ENCODE data around the gene SGMS2.

SGMS2 gene

GRCh38 chr4:107870236-107870635, 45.5 kb downstream of the SGMS2 start:
- H3K9ac ChIP-seq (ENCODE audit: low read depth, low read length), result no peak overlapping the region
- no peaks in the 10 kb centered on the region for H3K4me1 ChIP-seq (ENCODE audit: insufficient read depth, low read length)
- H3K9me3 ChIP-seq (ENCODE audit: control insufficient read depth, insufficient read depth, low read length), result no peaks in the 10 kb centered on the region
- H3K36me3 ChIP-seq (ENCODE audit: insufficient read depth, low read length), result no peaks in the 10 kb centered on the region

- Histone ChIP-seq H3K36me3 (ENCODE audit: insufficient read depth, low read length) (no peaks in the 10 kb centered on the region), H3K9ac (ENCODE audit: low read depth, low read length) (no peak overlapping the region), H3K4me1 (ENCODE audit: insufficient read depth, low read length) (no peaks in the 10 kb centered on the region), H3K9me3 (ENCODE audit: control insufficient read depth, insufficient read depth, low read length) (no peaks in the 10 kb centered on the region)
These were observed 46.4 kb downstream of the SGMS2 start for GRCh38 chr4:107870916-107871786.

GRCh38 chr4:107874024-107874423, 49.3 kb downstream of the SGMS2 start:
- Histone ChIP-seq H3K9me3 (ENCODE audit: control insufficient read depth, insufficient read depth, low read length) (no peaks in the 10 kb centered on the region), H3K9ac (ENCODE audit: low read depth, low read length) (no peak overlapping the region), H3K36me3 (ENCODE audit: insufficient read depth, low read length) (no peaks in the 10 kb centered on the region), H3K4me1 (ENCODE audit: insufficient read depth, low read length) (no peaks in the 10 kb centered on the region)

- Histone ChIP-seq H3K36me3 (ENCODE audit: insufficient read depth, low read length) (no peaks in the 10 kb centered on the region), H3K9ac (ENCODE audit: low read depth, low read length) (no peak overlapping the region), H3K9me3 (ENCODE audit: control insufficient read depth, insufficient read depth, low read length) (no peaks in the 10 kb centered on the region), H3K4me1 (ENCODE audit: insufficient read depth, low read length) (no peaks in the 10 kb centered on the region)
These were observed 51.4 kb downstream of the SGMS2 start for GRCh38 chr4:107876099-107876498.

GRCh38 chr4:107877361-107877760, 52.6 kb downstream of the SGMS2 start:
- no peak overlapping the region for H3K9ac ChIP-seq (ENCODE audit: low read depth, low read length)
- no peaks in the 10 kb centered on the region for H3K36me3 ChIP-seq (ENCODE audit: insufficient read depth, low read length)
- H3K4me1 ChIP-seq (ENCODE audit: insufficient read depth, low read length), result no peaks in the 10 kb centered on the region
- H3K9me3 ChIP-seq (ENCODE audit: control insufficient read depth, insufficient read depth, low read length), result no peaks in the 10 kb centered on the region

GRCh38 chr4:107885865-107886264, 61.1 kb downstream of the SGMS2 start:
- Histone ChIP-seq H3K9me3 (ENCODE audit: control insufficient read depth, insufficient read depth, low read length) (peaks cover 20% of the 10 kb centered on the region), H3K9ac (ENCODE audit: low read depth, low read length) (no peak overlapping the region), H3K36me3 (ENCODE audit: insufficient read depth, low read length) (no peaks in the 10 kb centered on the region), H3K4me1 (ENCODE audit: insufficient read depth, low read length) (peaks cover under 1% of the 10 kb centered on the region; the same call in 1 of the 2 replicates)

- Histone ChIP-seq H3K4me1 (ENCODE audit: insufficient read depth, low read length) (peaks cover 9% of the 10 kb centered on the region; the same call in 1 of the 2 replicates), H3K9me3 (ENCODE audit: control insufficient read depth, insufficient read depth, low read length) (peaks cover 23% of the 10 kb centered on the region), H3K36me3 (ENCODE audit: insufficient read depth, low read length) (no peaks in the 10 kb centered on the region), H3K9ac (ENCODE audit: low read depth, low read length) (no peak overlapping the region)
These were observed 63.5 kb downstream of the SGMS2 start for GRCh38 chr4:107888237-107888636.

GRCh38 chr4:107890779-107891178, 66.0 kb downstream of the SGMS2 start:
- H3K4me1 ChIP-seq (ENCODE audit: insufficient read depth, low read length), result peaks cover 12% of the 10 kb centered on the region; the same call in 1 of the 2 replicates
- peaks cover 19% of the 10 kb centered on the region for H3K9me3 ChIP-seq (ENCODE audit: control insufficient read depth, insufficient read depth, low read length)
- H3K9ac ChIP-seq (ENCODE audit: low read depth, low read length), result no peak overlapping the region
- H3K36me3 ChIP-seq (ENCODE audit: insufficient read depth, low read length), result no peaks in the 10 kb centered on the region

- Histone ChIP-seq H3K4me1 (ENCODE audit: insufficient read depth, low read length) (peaks cover 12% of the 10 kb centered on the region), H3K36me3 (ENCODE audit: insufficient read depth, low read length) (no peaks in the 10 kb centered on the region), H3K9ac (ENCODE audit: low read depth, low read length) (0 out of 2 replicates have a peak overlapping the region, but pooled peaks have one; percentile 1), H3K9me3 (ENCODE audit: control insufficient read depth, insufficient read depth, low read length) (peaks cover 16% of the 10 kb centered on the region; the same call in 1 of the 2 replicates)
These were observed 66.6 kb downstream of the SGMS2 start for GRCh38 chr4:107891299-107891698.

- 0 out of 2 replicates have a peak, but pooled peaks cover 10% of the 10 kb centered on the region for H3K9me3 ChIP-seq (ENCODE audit: control insufficient read depth, insufficient read depth, low read length)
- H3K9ac ChIP-seq (ENCODE audit: low read depth, low read length), result no peak overlapping the region
- H3K36me3 ChIP-seq (ENCODE audit: insufficient read depth, low read length), result no peaks in the 10 kb centered on the region
- peaks cover 12% of the 10 kb centered on the region for H3K4me1 ChIP-seq (ENCODE audit: insufficient read depth, low read length)
These were observed 68.7 kb downstream of the SGMS2 start for GRCh38 chr4:107893171-107894137.

- Histone ChIP-seq H3K9ac (ENCODE audit: low read depth, low read length) (no peak overlapping the region), H3K9me3 (ENCODE audit: control insufficient read depth, insufficient read depth, low read length) (0 out of 2 replicates have a peak, but pooled peaks cover 10% of the 10 kb centered on the region), H3K4me1 (ENCODE audit: insufficient read depth, low read length) (peaks cover 12% of the 10 kb centered on the region), H3K36me3 (ENCODE audit: insufficient read depth, low read length) (no peaks in the 10 kb centered on the region)
These were observed 69.4 kb downstream of the SGMS2 start for GRCh38 chr4:107894138-107894603.

- no peak overlapping the region for H3K9ac ChIP-seq (ENCODE audit: low read depth, low read length)
These were observed 71.5 kb downstream of the SGMS2 start for GRCh38 chr4:107896158-107896645.

GRCh38 chr4:107896646-107897045, 71.9 kb downstream of the SGMS2 start:
- H3K36me3 ChIP-seq (ENCODE audit: insufficient read depth, low read length), result no peaks in the 10 kb centered on the region
- H3K9me3 ChIP-seq (ENCODE audit: control insufficient read depth, insufficient read depth, low read length), result no peaks in the 10 kb centered on the region
- H3K9ac ChIP-seq (ENCODE audit: low read depth, low read length), result no peak overlapping the region
- peaks cover 5% of the 10 kb centered on the region for H3K4me1 ChIP-seq (ENCODE audit: insufficient read depth, low read length)

More at GRCh38 chr4:107896158-107896645, 71.5 kb downstream of the SGMS2 start:
- peaks cover 8% of the 10 kb centered on the region for H3K4me1 ChIP-seq (ENCODE audit: insufficient read depth, low read length)
- 0 out of 2 replicates have a peak, but pooled peaks cover 3% of the 10 kb centered on the region for H3K9me3 ChIP-seq (ENCODE audit: control insufficient read depth, insufficient read depth, low read length)
- no peaks in the 10 kb centered on the region for H3K36me3 ChIP-seq (ENCODE audit: insufficient read depth, low read length)

GRCh38 chr4:107897823-107898222, 73.1 kb downstream of the SGMS2 start:
- Histone ChIP-seq H3K9me3 (ENCODE audit: control insufficient read depth, insufficient read depth, low read length) (no peaks in the 10 kb centered on the region), H3K9ac (ENCODE audit: low read depth, low read length) (no peak overlapping the region), H3K36me3 (ENCODE audit: insufficient read depth, low read length) (no peaks in the 10 kb centered on the region), H3K4me1 (ENCODE audit: insufficient read depth, low read length) (peaks cover 3% of the 10 kb centered on the region; the same call in 1 of the 2 replicates)
